SU-DHL-6 (cell line): ENCODE data around the gene SPATC1L.

ENCODE experiments used
- H2AFZ ChIP-seq: fragments of 200-600 bp; sonication (generic); 2 replicates; pipeline ENCODE4 v1.6.1; 2014; ENCODE audit warnings: low read depth, mild to moderate bottlenecking, moderate library complexity, mixed read lengths, antibody characterized with exemption, low read length; ENCODE audit not compliant: severe bottlenecking
- H3F3A ChIP-seq: fragments of 200-600 bp; shearing (Covaris generic); 2 replicates; pipeline ENCODE4 v1.6.0; 2016; ENCODE audit warnings: antibody characterized with exemption, mild to moderate bottlenecking; ENCODE audit not compliant: insufficient read depth
- H3K27ac ChIP-seq: fragments of 200-600 bp; sonication (generic); 2 replicates; pipeline ENCODE4 v1.5.1; 2016; ENCODE audit warnings: low read depth, mild to moderate bottlenecking, low read length, moderate library complexity, mixed read lengths
- H3K27me3 ChIP-seq: fragments of 200-600 bp; sonication (generic), shearing (Covaris generic); 2 replicates; pipeline ENCODE4 v1.6.0; 2014; ENCODE audit warnings: mild to moderate bottlenecking, low read length
- H3K36me3 ChIP-seq: fragments of 200-600 bp; sonication (generic); 2 replicates; pipeline ENCODE4 v1.6.1; 2014; ENCODE audit warnings: mild to moderate bottlenecking, low read length, mixed read lengths
- H3K4me2 ChIP-seq: fragments of 300-600, 200-600 bp; shearing (Covaris generic), sonication (generic); 2 replicates; pipeline ENCODE4 v1.6.0; 2014; ENCODE audit warnings: low read length, low read depth, mild to moderate bottlenecking; ENCODE audit not compliant: poor library complexity, severe bottlenecking
- H3K4me3 ChIP-seq: fragments of 200-600 bp; sonication (generic); 2 replicates; pipeline ENCODE4 v1.5.1; 2014; ENCODE audit warnings: antibody characterized with exemption, low read length, mild to moderate bottlenecking, mixed read lengths; ENCODE audit not compliant: insufficient read depth, poor library complexity, severe bottlenecking
- H3K79me2 ChIP-seq: fragments of 200-600 bp; sonication (generic); 2 replicates; pipeline ENCODE4 v1.6.1; 2014; ENCODE audit warnings: mild to moderate bottlenecking, low read length, moderate library complexity; ENCODE audit not compliant: insufficient read depth
- H3K9ac ChIP-seq: fragments of 200-600 bp; sonication (generic); 2 replicates; pipeline ENCODE4 v1.7.0; 2014; ENCODE audit warnings: mild to moderate bottlenecking, low read length
- H3K9me2 ChIP-seq: fragments of 200-600 bp; sonication (generic); replicated peaks from 2 replicates; pipeline ENCODE4 v1.6.1; 2014; ENCODE audit warnings: low read length; ENCODE audit not compliant: insufficient read depth
- H3K9me3 ChIP-seq: fragments of 200-600 bp; sonication (generic); 2 replicates; pipeline ENCODE4 v1.6.1; 2014; ENCODE audit warnings: low read length, mixed read lengths; ENCODE audit not compliant: insufficient read depth
- H4K20me1 ChIP-seq: fragments of 200-600 bp; sonication (generic); 2 replicates; pipeline ENCODE4 v1.6.1; 2014; ENCODE audit warnings: low read depth, mild to moderate bottlenecking, antibody characterized with exemption, low read length, moderate library complexity, mixed read lengths
- EZH2phosphoT487 ChIP-seq: fragments of 200-600 bp; sonication (generic), shearing (Covaris generic); conservative IDR thresholded peaks from 2 replicates; pipeline ENCODE4 v1.6.1; 2018; ENCODE audit warnings: mild to moderate bottlenecking, antibody characterized with exemption, low read length, moderate library complexity, mixed read lengths
- TF ChIP-seq, protein P1 (sequence below): fragments of 200-600 bp; sonication (generic); IDR thresholded peaks from one replicate; pipeline ENCODE4 v1.5.1; 2017; ENCODE audit warnings: antibody characterized with exemption, mild to moderate bottlenecking, low read length, moderate library complexity; ENCODE audit not compliant: insufficient read depth, poor library complexity, severe bottlenecking

Gene SPATC1L

DNA sequence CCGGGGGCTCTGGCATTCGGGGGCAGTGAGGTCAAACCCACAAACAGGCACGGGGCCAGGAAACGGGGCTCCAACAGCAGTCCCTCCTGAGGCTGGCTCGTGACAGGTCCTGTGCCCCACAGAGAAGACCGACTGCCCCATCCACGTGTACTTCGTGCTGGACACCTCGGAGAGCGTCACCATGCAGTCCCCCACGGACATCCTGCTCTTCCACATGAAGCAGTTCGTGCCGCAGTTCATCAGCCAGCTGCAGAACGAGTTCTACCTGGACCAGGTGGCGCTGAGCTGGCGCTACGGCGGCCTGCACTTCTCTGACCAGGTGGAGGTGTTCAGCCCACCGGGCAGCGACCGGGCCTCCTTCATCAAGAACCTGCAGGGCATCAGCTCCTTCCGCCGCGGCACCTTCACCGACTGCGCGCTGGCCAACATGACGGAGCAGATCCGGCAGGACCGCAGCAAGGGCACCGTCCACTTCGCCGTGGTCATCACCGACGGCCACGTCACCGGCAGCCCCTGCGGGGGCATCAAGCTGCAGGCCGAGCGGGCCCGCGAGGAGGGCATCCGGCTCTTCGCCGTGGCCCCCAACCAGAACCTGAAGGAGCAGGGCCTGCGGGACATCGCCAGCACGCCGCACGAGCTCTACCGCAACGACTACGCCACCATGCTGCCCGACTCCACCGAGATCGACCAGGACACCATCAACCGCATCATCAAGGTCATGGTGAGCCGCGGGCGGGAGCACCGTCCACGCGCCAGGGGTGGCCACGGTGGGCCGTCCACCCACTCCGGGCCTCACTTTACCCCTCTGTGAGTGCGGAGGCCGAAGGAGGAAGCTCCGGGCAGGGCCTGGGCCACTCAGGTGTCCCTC is 72.2 kb downstream of the SPATC1L start:
- Histone ChIP-seq H3K36me3 (no peaks in the 10 kb centered on the region), H3K27me3 (no peaks in the 10 kb centered on the region)
- TF ChIP-seq EZH2phosphoT487, result no peak
- TF ChIP-seq, protein P1, sequence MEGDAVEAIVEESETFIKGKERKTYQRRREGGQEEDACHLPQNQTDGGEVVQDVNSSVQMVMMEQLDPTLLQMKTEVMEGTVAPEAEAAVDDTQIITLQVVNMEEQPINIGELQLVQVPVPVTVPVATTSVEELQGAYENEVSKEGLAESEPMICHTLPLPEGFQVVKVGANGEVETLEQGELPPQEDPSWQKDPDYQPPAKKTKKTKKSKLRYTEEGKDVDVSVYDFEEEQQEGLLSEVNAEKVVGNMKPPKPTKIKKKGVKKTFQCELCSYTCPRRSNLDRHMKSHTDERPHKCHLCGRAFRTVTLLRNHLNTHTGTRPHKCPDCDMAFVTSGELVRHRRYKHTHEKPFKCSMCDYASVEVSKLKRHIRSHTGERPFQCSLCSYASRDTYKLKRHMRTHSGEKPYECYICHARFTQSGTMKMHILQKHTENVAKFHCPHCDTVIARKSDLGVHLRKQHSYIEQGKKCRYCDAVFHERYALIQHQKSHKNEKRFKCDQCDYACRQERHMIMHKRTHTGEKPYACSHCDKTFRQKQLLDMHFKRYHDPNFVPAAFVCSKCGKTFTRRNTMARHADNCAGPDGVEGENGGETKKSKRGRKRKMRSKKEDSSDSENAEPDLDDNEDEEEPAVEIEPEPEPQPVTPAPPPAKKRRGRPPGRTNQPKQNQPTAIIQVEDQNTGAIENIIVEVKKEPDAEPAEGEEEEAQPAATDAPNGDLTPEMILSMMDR, result no peak

DNA sequence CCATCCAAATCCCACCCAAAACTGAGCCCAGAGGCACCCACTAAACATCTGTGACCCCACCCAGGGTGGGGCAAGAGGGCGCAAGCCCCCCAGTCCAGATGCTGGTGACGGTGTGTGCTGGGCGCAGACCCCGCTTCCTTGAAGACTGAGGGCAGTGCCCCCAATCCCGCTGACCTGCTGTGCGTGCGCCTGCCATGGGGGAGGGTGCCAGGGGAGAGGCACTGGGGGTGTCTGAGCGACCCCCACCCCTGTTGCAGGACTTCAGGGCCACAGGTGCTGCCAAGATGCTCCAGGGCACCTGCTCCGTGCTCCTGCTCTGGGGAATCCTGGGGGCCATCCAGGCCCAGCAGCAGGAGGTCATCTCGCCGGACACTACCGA is 73.1 kb downstream of the SPATC1L start:
- Histone ChIP-seq H3F3A (no peaks in the 10 kb centered on the region), H2AFZ (no peak overlapping the region), H3K9ac (no peak overlapping the region), H3K79me2 (no peaks in the 10 kb centered on the region), H3K9me3 (peaks cover 4% of the 10 kb centered on the region; the same call in 1 of the 2 replicates), H3K4me2 (no peak overlapping the region), H3K27ac (no peak overlapping the region), H3K27me3 (no peaks in the 10 kb centered on the region), H3K4me3 (no peak overlapping the region), H3K9me2 (no peaks in the 10 kb centered on the region), H3K36me3 (no peaks in the 10 kb centered on the region), H4K20me1 (no peaks in the 10 kb centered on the region)
- TF ChIP-seq, protein P1, result no peak
- TF ChIP-seq EZH2phosphoT487, result no peak

More for the DNA sequence above, 72.2 kb downstream of the SPATC1L start:
- Histone ChIP-seq H4K20me1 (no peaks in the 10 kb centered on the region), H3K9me3 (peaks cover 4% of the 10 kb centered on the region; the same call in 1 of the 2 replicates), H3K27ac (no peak overlapping the region), H3F3A (no peaks in the 10 kb centered on the region), H3K79me2 (no peaks in the 10 kb centered on the region), H2AFZ (no peak overlapping the region), H3K4me2 (no peak overlapping the region), H3K9me2 (no peaks in the 10 kb centered on the region), H3K9ac (no peak overlapping the region), H3K4me3 (no peak overlapping the region)
